Measurements from ENCODE around the gene ENTPD3. TPM values are rescaled to one million over a fixed set of nuclear protein-coding genes. Genes with fewer than 3 reads are reported as not detected.

Gene ENTPD3
- total and polyA plus RNA-seq, 12 donors: 0.15 to 0.77 (median 0.40) TPM; not detected in 1

GRCh38 chr3:40366203-40367162 lies 20.5 kb upstream of the ENTPD3 start:
- DNase-seq: no peak
- H3K4me3 ChIP-seq: no peak overlapping the region
- H3K9me3 ChIP-seq: peaks cover 0 to 9% (median 0%) of the 10 kb centered on the region in 11 donors
- ATAC-seq: no peak
- intact Hi-C loops (cut with DNase I): no loop called here
- no peak overlapping the region for H3K27ac ChIP-seq
- H3K36me3 ChIP-seq: no peaks in the 10 kb centered on the region
- 63 to 82% methylated on average over 2 of the region's 2 CpGs for WGBS, 2 donors
- peaks cover 0 to 7% (median 0%) of the 10 kb centered on the region in 9 donors for H3K4me1 ChIP-seq
- no peaks in the 10 kb centered on the region for H3K27me3 ChIP-seq
- TF ChIP-seq CTCF (IDR thresholded peaks at IDR 0.05): no peak

- H3K4me3 ChIP-seq: no peak overlapping the region
- peaks cover 0 to 9% (median 0%) of the 10 kb centered on the region in 11 donors for H3K9me3 ChIP-seq
- H3K27ac ChIP-seq: no peak overlapping the region
- intact Hi-C loops (cut with DNase I): no loop called here
- no peak for DNase-seq
- H3K27me3 ChIP-seq: no peaks in the 10 kb centered on the region
- no peak for TF ChIP-seq CTCF (IDR thresholded peaks at IDR 0.05)
- WGBS, 2 donors: 88% methylated on average over 1 of the region's 1 CpG
- no peak for ATAC-seq
- H3K36me3 ChIP-seq: no peaks in the 10 kb centered on the region
- peaks cover 0 to 7% (median 0%) of the 10 kb centered on the region in 9 donors for H3K4me1 ChIP-seq
Observed at GRCh38 chr3:40369716-40370115, 17.3 kb upstream of the ENTPD3 start.

GRCh38 chr3:40377822-40378221 lies 9.2 kb upstream of the ENTPD3 start:
- no peak overlapping the region for H3K27ac ChIP-seq
- no peak for TF ChIP-seq CTCF (IDR thresholded peaks at IDR 0.05)

GRCh38 chr3:40379674-40380306 lies 7.2 kb upstream of the ENTPD3 start:
- H3K27ac ChIP-seq: no peak overlapping the region
- no peak for ATAC-seq

More at GRCh38 chr3:40377822-40378221, 9.2 kb upstream of the ENTPD3 start:
- peaks cover 0 to 15% (median 5%) of the 10 kb centered on the region in 11 donors for H3K9me3 ChIP-seq
- intact Hi-C loops (cut with DNase I): no loop called here
- no peaks in the 10 kb centered on the region for H3K4me1 ChIP-seq
- no peaks in the 10 kb centered on the region for H3K36me3 ChIP-seq
- no peak for ATAC-seq
- no peaks in the 10 kb centered on the region for H3K27me3 ChIP-seq
- WGBS, 2 donors: 84 to 85% methylated on average over 1 of the region's 1 CpG
- H3K4me3 ChIP-seq: no peak overlapping the region
- DNase-seq: no peak

More at GRCh38 chr3:40379674-40380306, 7.2 kb upstream of the ENTPD3 start:
- no peak for DNase-seq
- no peak overlapping the region for H3K4me3 ChIP-seq
- H3K4me1 ChIP-seq: no peaks in the 10 kb centered on the region
- no peak for TF ChIP-seq CTCF (IDR thresholded peaks at IDR 0.05)
- H3K9me3 ChIP-seq: peaks cover 0 to 15% (median 5%) of the 10 kb centered on the region in 11 donors
- H3K36me3 ChIP-seq: no peaks in the 10 kb centered on the region
- 76% methylated on average over 4 of the region's 4 CpGs for WGBS, 2 donors
- H3K27me3 ChIP-seq: no peaks in the 10 kb centered on the region
- intact Hi-C loops (cut with DNase I): no loop called here
